ENCODE data around the gene PHAX. TPM values are rescaled to one million over a fixed set of nuclear protein-coding genes. Genes with fewer than 3 reads are reported as not detected.
"Not testable (repeated sequence)": the region's sequence is repeated elsewhere in the genome, so short reads cannot be mapped to it uniquely, and the experiment has no call there.

The PHAX gene, protein sequence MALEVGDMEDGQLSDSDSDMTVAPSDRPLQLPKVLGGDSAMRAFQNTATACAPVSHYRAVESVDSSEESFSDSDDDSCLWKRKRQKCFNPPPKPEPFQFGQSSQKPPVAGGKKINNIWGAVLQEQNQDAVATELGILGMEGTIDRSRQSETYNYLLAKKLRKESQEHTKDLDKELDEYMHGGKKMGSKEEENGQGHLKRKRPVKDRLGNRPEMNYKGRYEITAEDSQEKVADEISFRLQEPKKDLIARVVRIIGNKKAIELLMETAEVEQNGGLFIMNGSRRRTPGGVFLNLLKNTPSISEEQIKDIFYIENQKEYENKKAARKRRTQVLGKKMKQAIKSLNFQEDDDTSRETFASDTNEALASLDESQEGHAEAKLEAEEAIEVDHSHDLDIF
- total RNA-seq (27.0 TPM), polyA plus RNA-seq (10 to 100 TPM; 66.6 to 83.0 (median 73.7) TPM)

DNA sequence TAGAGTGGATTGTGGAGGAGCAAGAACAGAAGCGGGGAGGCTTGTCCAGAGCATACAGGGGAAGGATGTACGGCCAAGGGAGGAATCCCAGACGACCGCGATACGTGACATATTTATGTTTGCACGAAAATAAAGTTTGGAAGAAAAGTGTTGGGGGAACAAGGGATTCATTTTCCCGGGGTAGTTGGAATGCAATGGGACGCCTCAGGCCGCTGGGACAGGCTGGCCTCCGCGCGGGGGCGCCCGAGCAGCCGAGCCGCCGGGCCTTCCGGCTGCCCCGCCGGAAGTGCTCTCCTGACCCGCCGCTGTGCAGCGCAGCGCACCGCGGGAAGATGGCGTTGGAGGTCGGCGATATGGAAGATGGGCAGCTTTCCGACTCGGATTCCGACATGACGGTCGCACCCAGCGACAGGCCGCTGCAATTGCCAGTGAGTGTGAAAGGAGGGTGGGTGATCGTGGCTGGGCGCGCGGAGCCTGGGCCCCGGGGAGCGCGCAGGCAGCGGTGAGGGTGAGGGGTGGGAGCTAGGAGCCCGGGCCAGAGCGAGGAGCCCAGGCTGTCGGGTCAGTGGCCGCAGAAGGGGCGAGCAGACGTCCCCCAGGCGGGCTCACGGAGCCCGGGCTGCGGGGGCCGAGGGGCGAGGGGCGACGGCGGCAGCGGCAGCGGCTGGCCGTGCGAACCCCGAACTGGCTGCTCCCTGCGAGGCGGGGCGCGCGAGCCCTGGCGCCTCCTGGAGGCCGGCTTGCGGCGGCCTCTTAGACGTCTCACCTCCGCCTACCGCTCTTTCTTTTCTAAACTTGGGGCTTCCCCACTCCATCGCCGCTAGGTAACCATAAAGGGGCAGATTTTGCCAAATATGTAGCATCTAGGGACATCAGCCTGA, at the start of gene PHAX:
TSS of gene PHAX (plus strand) at position 317 of the 881 bp plus-strand sequence. CDS start at position 333, 16 bp downstream.
- H3K4me1 Mint-ChIP-seq = peaks cover 4 to 41% (median 29%) of the 10 kb centered on the region in 4 donors
- H3K4me1 ChIP-seq (ENCODE audit: control insufficient read depth, insufficient read depth, low read length, poor library complexity, severe bottlenecking) = peaks cover 27% of the 10 kb centered on the region
- peak within 1 kb of the TSS; percentile 93 to 99 (median 97) for H3K4me3 Mint-ChIP-seq
- ATAC-seq (ENCODE audit: low read depth in 2 of 2) = peak; percentile 90 to 91
- H3K4me3 ChIP-seq (ENCODE audit: low read depth, low read length) = peak within 1 kb of the TSS; percentile 95
- H3K27me3 ChIP-seq (ENCODE audit: control insufficient read depth, insufficient read depth, low read length) = peaks cover 2% of the 10 kb centered on the region
- peak; percentile 51 to 85 (median 66) for DNase-seq
- peak within 1 kb of the TSS; percentile 71 for H3K27ac ChIP-seq (ENCODE audit: insufficient read depth, low read length, poor library complexity, severe bottlenecking)
- peaks cover 22% of the 10 kb centered on the region for H3K36me3 ChIP-seq (ENCODE audit: control insufficient read depth, insufficient read depth, low read length)
- H3K27me3 Mint-ChIP-seq = peaks cover 15% of the 10 kb centered on the region
- peaks cover 9% of the 10 kb centered on the region for H3K36me3 Mint-ChIP-seq
- no peaks in the 10 kb centered on the region for H3K9me3 ChIP-seq (ENCODE audit: control insufficient read depth in 2 of 2, low read length in 2 of 2)
- peaks cover 0 to 2% (median 0%) of the 10 kb centered on the region in 7 donors for H3K9me3 Mint-ChIP-seq
- peak within 1 kb of the TSS; percentile 80 to 96 (median 90) for H3K27ac Mint-ChIP-seq

DNA sequence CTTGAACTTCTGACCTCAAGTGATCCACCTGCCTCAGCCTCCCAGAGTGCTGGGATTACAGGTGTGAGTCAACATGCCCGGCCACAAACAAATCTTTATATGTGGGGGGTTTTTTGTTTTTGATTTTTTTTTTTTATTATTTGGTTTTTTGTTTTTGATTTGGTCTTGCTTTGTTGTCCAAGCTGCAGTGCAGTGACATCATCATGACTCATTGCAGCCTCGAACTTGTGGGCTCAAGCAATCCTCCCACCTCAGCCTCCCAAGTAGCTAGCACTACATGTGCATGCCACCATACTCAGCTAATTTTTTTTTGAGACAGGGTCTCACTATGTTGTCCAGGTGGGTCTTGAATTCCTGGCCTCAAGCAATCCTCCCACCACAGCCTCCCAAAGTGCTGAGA, 48.1 kb upstream of the PHAX start:
- H3K27ac ChIP-seq (ENCODE audit: insufficient read depth, low read length, poor library complexity, severe bottlenecking) = no peak overlapping the region
- no peaks in the 10 kb centered on the region for H3K9me3 ChIP-seq (ENCODE audit: control insufficient read depth in 2 of 2, low read length in 2 of 2)
- ATAC-seq (ENCODE audit: low read depth in 2 of 2) (no peak), DNase-seq (no peak)
- no peaks in the 10 kb centered on the region for H3K4me1 ChIP-seq (ENCODE audit: control insufficient read depth, insufficient read depth, low read length, poor library complexity, severe bottlenecking)
- H3K36me3 ChIP-seq (ENCODE audit: control insufficient read depth, insufficient read depth, low read length) = no peaks in the 10 kb centered on the region
- no peak overlapping the region for H3K4me3 ChIP-seq (ENCODE audit: low read depth, low read length)
- no peak overlapping the region for H3K27ac Mint-ChIP-seq
- H3K27me3 Mint-ChIP-seq = no peaks in the 10 kb centered on the region
- H3K4me3 Mint-ChIP-seq = no peak overlapping the region
- peaks cover 5% of the 10 kb centered on the region for H3K36me3 Mint-ChIP-seq
- H3K4me1 Mint-ChIP-seq = no peaks in the 10 kb centered on the region
- no peaks in the 10 kb centered on the region for H3K27me3 ChIP-seq (ENCODE audit: control insufficient read depth, insufficient read depth, low read length)
- no peaks in the 10 kb centered on the region for H3K9me3 Mint-ChIP-seq

DNA sequence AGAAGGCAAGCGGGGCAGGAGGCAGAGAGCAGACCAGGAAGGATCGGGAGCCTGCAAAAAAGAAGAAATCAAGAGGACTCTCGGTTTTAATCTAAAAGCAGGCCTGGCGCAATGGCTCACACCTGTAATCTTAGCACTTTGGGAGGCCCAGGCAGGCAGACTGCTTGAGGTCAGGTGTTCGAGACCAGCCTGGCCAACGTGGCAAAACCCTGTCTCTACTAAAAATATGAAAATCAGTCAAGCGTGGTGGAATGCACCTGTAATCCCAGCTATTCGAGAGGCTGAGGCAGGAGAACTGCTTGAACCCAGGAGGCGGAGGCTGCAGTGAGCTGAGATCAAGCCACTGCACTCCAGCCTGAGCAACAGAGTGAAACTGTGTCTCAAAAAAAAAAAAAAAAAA, 45.6 kb upstream of the PHAX start:
- H3K36me3 Mint-ChIP-seq; H3K36me3 ChIP-seq (ENCODE audit: control insufficient read depth, insufficient read depth, low read length); H3K4me3 ChIP-seq (ENCODE audit: low read depth, low read length); H3K27me3 ChIP-seq (ENCODE audit: control insufficient read depth, insufficient read depth, low read length); H3K4me1 Mint-ChIP-seq; H3K27me3 Mint-ChIP-seq; H3K9me3 ChIP-seq (ENCODE audit: control insufficient read depth in 2 of 2, low read length in 2 of 2); H3K4me1 ChIP-seq (ENCODE audit: control insufficient read depth, insufficient read depth, low read length, poor library complexity, severe bottlenecking); H3K27ac ChIP-seq (ENCODE audit: insufficient read depth, low read length, poor library complexity, severe bottlenecking); H3K9me3 Mint-ChIP-seq; DNase-seq; H3K4me3 Mint-ChIP-seq; ATAC-seq (ENCODE audit: low read depth in 2 of 2): not testable (repeated sequence)
- peak overlapping the region in 1 of 3 donors; percentile 70 for H3K27ac Mint-ChIP-seq

DNA sequence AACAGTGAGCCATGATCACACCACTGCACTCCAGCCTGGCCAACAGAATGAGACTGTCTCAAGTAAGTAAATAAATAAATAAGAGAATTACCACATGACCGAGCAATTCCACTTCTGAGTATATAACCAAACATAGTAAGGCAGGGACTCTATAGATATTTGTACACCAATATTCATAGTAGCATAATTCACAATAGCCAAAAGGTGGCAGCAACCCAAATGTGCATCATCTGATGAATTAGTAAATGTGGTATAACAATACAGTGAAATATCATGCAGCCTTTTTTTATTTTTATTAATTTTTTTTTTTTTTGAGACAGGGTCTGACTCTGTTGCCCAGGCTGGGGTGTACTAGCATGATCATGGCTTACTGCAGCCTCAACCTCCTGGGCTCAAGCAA, 38.8 kb upstream of the PHAX start:
- DNase-seq (no peak), ATAC-seq (ENCODE audit: low read depth in 2 of 2) (no peak)
- no peaks in the 10 kb centered on the region for H3K4me1 ChIP-seq (ENCODE audit: control insufficient read depth, insufficient read depth, low read length, poor library complexity, severe bottlenecking)
- Mint-ChIP-seq H3K36me3 (no peaks in the 10 kb centered on the region), H3K9me3 (no peaks in the 10 kb centered on the region), H3K4me3 (peak overlapping the region in 1 of 4 donors; percentile 5), H3K4me1 (no peaks in the 10 kb centered on the region), H3K27me3 (no peaks in the 10 kb centered on the region), H3K27ac (no peak overlapping the region)
- H3K27ac ChIP-seq (ENCODE audit: insufficient read depth, low read length, poor library complexity, severe bottlenecking) = no peak overlapping the region
- no peaks in the 10 kb centered on the region for H3K9me3 ChIP-seq (ENCODE audit: control insufficient read depth in 2 of 2, low read length in 2 of 2)
- no peaks in the 10 kb centered on the region for H3K36me3 ChIP-seq (ENCODE audit: control insufficient read depth, insufficient read depth, low read length)
- no peaks in the 10 kb centered on the region for H3K27me3 ChIP-seq (ENCODE audit: control insufficient read depth, insufficient read depth, low read length)
- no peak overlapping the region for H3K4me3 ChIP-seq (ENCODE audit: low read depth, low read length)

DNA sequence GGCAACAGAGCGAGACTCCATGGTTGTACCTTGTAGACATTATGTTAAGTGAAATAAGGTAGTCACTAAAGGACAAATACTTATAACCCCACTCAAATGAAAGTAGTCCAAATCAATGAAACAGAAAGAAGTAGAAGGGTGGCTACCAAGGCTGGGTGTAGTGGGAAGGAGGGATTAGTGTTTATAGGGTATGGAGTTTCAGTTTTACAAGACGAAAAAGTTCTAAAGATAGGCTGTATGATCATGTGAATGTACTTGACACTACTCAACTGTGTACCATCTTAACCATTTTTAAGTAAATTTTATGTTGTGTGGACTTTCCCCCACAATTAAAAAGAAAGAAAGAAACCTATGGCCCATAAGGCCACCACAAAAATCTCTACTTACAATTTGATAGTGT, 37.9 kb upstream of the PHAX start:
- H3K4me3 Mint-ChIP-seq = no peak overlapping the region

DNA sequence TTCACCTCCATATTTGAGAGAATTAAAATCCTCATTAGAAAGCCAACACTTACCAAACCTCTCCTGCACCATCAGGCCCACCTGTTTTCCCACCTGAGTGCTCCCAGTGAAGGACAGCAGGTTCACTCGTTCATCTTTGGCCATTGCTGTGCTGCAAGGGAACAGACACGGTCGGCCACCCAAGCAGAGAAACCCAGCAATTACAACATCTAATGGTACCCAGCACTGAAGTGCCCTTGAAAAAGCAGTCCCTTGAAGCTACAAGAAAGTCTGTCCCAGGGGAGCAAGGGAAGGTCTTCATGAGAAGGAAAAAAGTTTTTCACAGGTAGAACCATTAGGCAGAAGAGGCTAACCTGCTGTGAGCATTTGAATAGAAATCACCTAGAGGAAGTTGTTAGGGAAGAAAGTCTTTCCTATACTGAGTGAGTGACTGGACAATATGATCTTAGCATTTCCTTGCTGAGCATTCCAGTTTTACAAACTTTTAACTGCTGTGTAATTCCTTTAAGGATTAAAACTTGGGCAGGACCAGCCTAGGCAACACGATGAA, 32.5 kb upstream of the PHAX start:
- Mint-ChIP-seq H3K27me3 (no peaks in the 10 kb centered on the region), H3K4me3 (no peak overlapping the region), H3K36me3 (peaks cover 11% of the 10 kb centered on the region), H3K27ac (no peak overlapping the region), H3K9me3 (no peaks in the 10 kb centered on the region), H3K4me1 (no peaks in the 10 kb centered on the region)
- DNase-seq (no peak), ATAC-seq (ENCODE audit: low read depth in 2 of 2) (no peak)
- Histone ChIP-seq H3K27ac (ENCODE audit: insufficient read depth, low read length, poor library complexity, severe bottlenecking) (no peak overlapping the region), H3K4me3 (ENCODE audit: low read depth, low read length) (no peak overlapping the region), H3K9me3 (ENCODE audit: control insufficient read depth in 2 of 2, low read length in 2 of 2) (no peaks in the 10 kb centered on the region), H3K36me3 (ENCODE audit: control insufficient read depth, insufficient read depth, low read length) (no peaks in the 10 kb centered on the region), H3K4me1 (ENCODE audit: control insufficient read depth, insufficient read depth, low read length, poor library complexity, severe bottlenecking) (no peaks in the 10 kb centered on the region), H3K27me3 (ENCODE audit: control insufficient read depth, insufficient read depth, low read length) (no peaks in the 10 kb centered on the region)

More for the DNA sequence above, 37.9 kb upstream of the PHAX start:
- Histone ChIP-seq H3K9me3 (ENCODE audit: control insufficient read depth in 2 of 2, low read length in 2 of 2) (no peaks in the 10 kb centered on the region), H3K27ac (ENCODE audit: insufficient read depth, low read length, poor library complexity, severe bottlenecking) (no peak overlapping the region), H3K4me3 (ENCODE audit: low read depth, low read length) (no peak overlapping the region), H3K36me3 (ENCODE audit: control insufficient read depth, insufficient read depth, low read length) (no peaks in the 10 kb centered on the region), H3K4me1 (ENCODE audit: control insufficient read depth, insufficient read depth, low read length, poor library complexity, severe bottlenecking) (no peaks in the 10 kb centered on the region), H3K27me3 (ENCODE audit: control insufficient read depth, insufficient read depth, low read length) (no peaks in the 10 kb centered on the region)
- ATAC-seq (ENCODE audit: low read depth in 2 of 2) (no peak), DNase-seq (no peak)
- H3K36me3 Mint-ChIP-seq = no peaks in the 10 kb centered on the region
- no peaks in the 10 kb centered on the region for H3K9me3 Mint-ChIP-seq
- H3K4me1 Mint-ChIP-seq = no peaks in the 10 kb centered on the region
- no peak overlapping the region for H3K27ac Mint-ChIP-seq
- H3K27me3 Mint-ChIP-seq = no peaks in the 10 kb centered on the region

DNA sequence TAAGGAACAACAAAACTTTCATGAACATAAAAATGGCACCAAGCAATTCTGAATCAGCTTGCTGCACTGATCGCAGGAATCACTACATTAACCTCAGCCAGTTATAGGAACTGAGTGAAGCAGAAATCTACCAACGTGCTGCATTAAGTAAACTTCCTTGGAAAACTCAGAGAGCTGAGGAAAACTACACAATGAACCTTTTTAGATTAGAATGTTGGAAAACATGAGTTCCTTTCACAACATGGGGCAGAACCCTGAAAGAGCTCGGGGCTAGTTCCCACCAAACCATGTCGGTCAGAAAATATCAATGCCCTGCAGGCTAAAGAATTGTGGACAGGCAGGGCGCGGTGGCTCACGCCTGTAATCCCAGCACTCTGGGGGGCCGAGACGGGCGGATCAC, 25.1 kb upstream of the PHAX start:
- H3K36me3 Mint-ChIP-seq = peaks cover 4% of the 10 kb centered on the region
- ATAC-seq (ENCODE audit: low read depth in 2 of 2) (no peak), DNase-seq (no peak)
- H3K4me3 ChIP-seq (ENCODE audit: low read depth, low read length) = no peak overlapping the region
- no peaks in the 10 kb centered on the region for H3K4me1 ChIP-seq (ENCODE audit: control insufficient read depth, insufficient read depth, low read length, poor library complexity, severe bottlenecking)
- no peak overlapping the region for H3K27ac Mint-ChIP-seq
- H3K27me3 ChIP-seq (ENCODE audit: control insufficient read depth, insufficient read depth, low read length) = no peaks in the 10 kb centered on the region
- no peaks in the 10 kb centered on the region for H3K9me3 ChIP-seq (ENCODE audit: control insufficient read depth in 2 of 2, low read length in 2 of 2)
- no peak overlapping the region for H3K4me3 Mint-ChIP-seq
- H3K9me3 Mint-ChIP-seq = peaks cover 0 to 2% (median 0%) of the 10 kb centered on the region in 7 donors
- peaks cover 6% of the 10 kb centered on the region for H3K27me3 Mint-ChIP-seq
- no peaks in the 10 kb centered on the region for H3K4me1 Mint-ChIP-seq
- H3K36me3 ChIP-seq (ENCODE audit: control insufficient read depth, insufficient read depth, low read length) = no peaks in the 10 kb centered on the region
- H3K27ac ChIP-seq (ENCODE audit: insufficient read depth, low read length, poor library complexity, severe bottlenecking) = no peak overlapping the region
